IMR-90 (cell line): ENCODE measurements around the gene NDUFA7. TPM values are rescaled to one million over a fixed set of nuclear protein-coding genes. Genes with fewer than 3 reads are reported as not detected.

Experiments
- ATAC-seq: fragments of 200-7000 bp; cut with Tn5 transposase; 2 replicates; pipeline ENCODE4 v1.9.1; 2020; ENCODE audit warnings: low read depth, mild to moderate bottlenecking, moderate library complexity
- BruUV-seq: library from RNA; stranded (reverse); fragments of 400-500 nt; replicated peaks from 2 replicates; lab custom pipeline; 2021; lab: Mats Ljungman, UMichigan
- CTCF ChIA-PET: fragments of 300-600 bp; formaldehyde crosslinking; extraction: SDS; loops from one replicate; lab custom pipeline; 2021; ENCODE audit warnings: antibody characterized with exemption; lab: Yijun Ruan, JAX
- POLR2A ChIA-PET: fragments of 300-600 bp; sonication (Branson Sonifier 250); formaldehyde crosslinking; loops from one replicate; lab custom pipeline; 2022; ENCODE audit warnings: antibody characterized with exemption; ENCODE audit not compliant: unreplicated experiment; lab: Charles Lee
- DNase-seq: peaks from one replicate; pipeline ENCODE4 v3.0.0; 2013
- H2AFZ ChIP-seq: replicated peaks from 2 replicates; pipeline ENCODE3; 2013; ENCODE audit warnings: low read length, mild to moderate bottlenecking; ENCODE audit not compliant: poor library complexity
- H2AK5ac ChIP-seq: 2 replicates; pipeline ENCODE4 v1.6.1; 2013; ENCODE audit warnings: low read depth, low read length, inconsistent platforms
- H2AK9ac ChIP-seq: replicated peaks from 2 replicates; pipeline ENCODE3; 2013; ENCODE audit warnings: mild to moderate bottlenecking, low read depth, low read length, moderate library complexity; ENCODE audit not compliant: poor library complexity
- H2BK120ac ChIP-seq: 2 replicates; pipeline ENCODE4 v1.6.1; 2013; ENCODE audit warnings: low read depth, low read length, inconsistent platforms
- H2BK15ac ChIP-seq: 3 replicates; pipeline ENCODE4 v1.6.1; 2013; ENCODE audit warnings: low read depth, low read length, inconsistent platforms
- H2BK20ac ChIP-seq: 2 replicates; pipeline ENCODE4 v1.6.1; 2013; ENCODE audit warnings: low read depth, mild to moderate bottlenecking, inconsistent platforms, low read length, moderate library complexity
- H2BK5ac ChIP-seq: 2 replicates; pipeline ENCODE4 v1.6.1; 2013; ENCODE audit warnings: mild to moderate bottlenecking, low read depth, low read length, inconsistent platforms; ENCODE audit not compliant: poor library complexity, severe bottlenecking
- H3K14ac ChIP-seq: replicated peaks from 2 replicates; pipeline ENCODE4 v1.6.1; 2013; ENCODE audit warnings: low read depth, low read length, inconsistent platforms
- H3K18ac ChIP-seq: 2 replicates; pipeline ENCODE4 v1.6.1; 2013; ENCODE audit warnings: low read depth, low read length, control low read depth
- H3K23ac ChIP-seq: 2 replicates; pipeline ENCODE4 v1.6.1; 2013; ENCODE audit warnings: low read depth, low read length, inconsistent platforms
- H3K27ac ChIP-seq: 2 replicates; pipeline ENCODE4 v1.5.1; 2013; ENCODE audit warnings: mild to moderate bottlenecking, control low read depth, low read length; ENCODE audit not compliant: insufficient read depth
- H3K27me3 ChIP-seq: 2 replicates; pipeline ENCODE4 v1.6.1; 2013; ENCODE audit warnings: low read length; ENCODE audit not compliant: control insufficient read depth, insufficient read depth
- H3K36me3 ChIP-seq: 2 replicates; pipeline ENCODE4 v1.6.1; 2013; ENCODE audit warnings: low read length, mixed read lengths; ENCODE audit not compliant: control insufficient read depth, insufficient read depth
- H3K4ac ChIP-seq: 2 replicates; pipeline ENCODE4 v1.6.1; 2013; ENCODE audit warnings: low read depth, low read length, inconsistent platforms
- H3K4me1 ChIP-seq: 2 replicates; pipeline ENCODE4 v1.6.1; 2013; ENCODE audit warnings: low read length, mixed read lengths; ENCODE audit not compliant: control insufficient read depth, insufficient read depth
- H3K4me2 ChIP-seq: 2 replicates; pipeline ENCODE4 v1.6.1; 2013; ENCODE audit warnings: low read depth, mild to moderate bottlenecking, control low read depth, low read length, moderate library complexity
- H3K4me3 ChIP-seq: 2 replicates; pipeline ENCODE4 v1.5.1; 2013; ENCODE audit warnings: low read depth, mild to moderate bottlenecking, control low read depth, low read length, moderate library complexity; ENCODE audit not compliant: insufficient read depth
- H3K56ac ChIP-seq: 2 replicates; pipeline ENCODE4 v1.6.1; 2013; ENCODE audit warnings: low read length, inconsistent platforms; ENCODE audit not compliant: insufficient read depth; ENCODE audit errors: extremely low read depth
- H3K79me1 ChIP-seq, 2 experiments: 2 replicates each; pipeline ENCODE4 v1.6.1; 2013; ENCODE audit warnings: low read length in 2 of 2, inconsistent platforms in 1 of 2, low read depth in 1 of 2
- H3K9ac ChIP-seq: 2 replicates; pipeline ENCODE4 v1.6.1; 2013; ENCODE audit warnings: low read depth, low read length, control low read depth
- H3K9me1 ChIP-seq: 2 replicates; pipeline ENCODE4 v1.6.1; 2013; ENCODE audit warnings: low read length, inconsistent platforms; ENCODE audit not compliant: insufficient read depth
- H3K9me3 ChIP-seq: 2 replicates; pipeline ENCODE4 v1.6.1; 2013; ENCODE audit warnings: low read length; ENCODE audit not compliant: control insufficient read depth, insufficient read depth
- H4K20me1 ChIP-seq: 2 replicates; pipeline ENCODE4 v1.6.1; 2013; ENCODE audit warnings: low read length, inconsistent platforms; ENCODE audit not compliant: insufficient read depth
- H4K5ac ChIP-seq: 2 replicates; pipeline ENCODE4 v1.6.1; 2013; ENCODE audit warnings: mild to moderate bottlenecking, low read depth, low read length, control low read depth
- H4K8ac ChIP-seq, 2 experiments: 2 replicates each; pipeline ENCODE4 v1.6.1; 2013; ENCODE audit warnings: low read depth in 2 of 2, low read length in 2 of 2, control low read depth in 1 of 2, inconsistent platforms in 1 of 2
- H4K91ac ChIP-seq: 2 replicates; pipeline ENCODE4 v1.6.1; 2013; ENCODE audit warnings: low read depth, low read length, inconsistent platforms; ENCODE audit not compliant: insufficient read depth
- BHLHE40 ChIP-seq: fragments of 150-350 bp; IDR thresholded peaks from 2 replicates; pipeline ENCODE4 v1.6.1; 2016; ENCODE audit warnings: mild to moderate bottlenecking, low read depth, low read length
- CEBPB ChIP-seq: IDR thresholded peaks from 2 replicates; pipeline ENCODE4 v1.6.1; 2012; ENCODE audit warnings: low read depth, low read length, improper control_type of control experiment
- CHD1 ChIP-seq: IDR thresholded peaks from 2 replicates; pipeline ENCODE4 v1.6.1; 2012; ENCODE audit warnings: low read depth, low read length, improper control_type of control experiment
- ELK1 ChIP-seq: fragments of 150-350 bp; IDR thresholded peaks from 2 replicates; pipeline ENCODE4 v1.6.1; 2016; ENCODE audit warnings: low read depth, mild to moderate bottlenecking, low read length, moderate library complexity, borderline replicate concordance
- FOS ChIP-seq: fragments of 150-350 bp; IDR thresholded peaks from 2 replicates; pipeline ENCODE4 v1.6.1; 2016; ENCODE audit warnings: low read depth, low read length
- MAFK ChIP-seq: IDR thresholded peaks from 2 replicates; pipeline ENCODE4 v1.6.1; 2012; ENCODE audit warnings: low read depth, low read length, improper control_type of control experiment
- MAZ ChIP-seq: IDR thresholded peaks from 2 replicates; pipeline ENCODE4 v1.6.1; 2012; ENCODE audit warnings: low read depth, mild to moderate bottlenecking, low read length, improper control_type of control experiment, moderate library complexity, borderline replicate concordance
- MXI1 ChIP-seq: IDR thresholded peaks from 2 replicates; pipeline ENCODE4 v1.6.1; 2012; ENCODE audit warnings: low read depth, mild to moderate bottlenecking, low read length, moderate library complexity, borderline replicate concordance
- NFE2L2 ChIP-seq: fragments of 150-350 bp; IDR thresholded peaks from 2 replicates; pipeline ENCODE4 v1.6.1; 2016; ENCODE audit warnings: low read depth, mild to moderate bottlenecking, low read length
- POLR2A ChIP-seq: IDR thresholded peaks from 2 replicates; pipeline ENCODE4 v1.6.1; 2012; ENCODE audit warnings: mild to moderate bottlenecking, low read depth, low read length
- RAD21 ChIP-seq: IDR thresholded peaks from 2 replicates; pipeline ENCODE4 v1.6.1; 2012; ENCODE audit warnings: low read length, improper control_type of control experiment
- RCOR1 ChIP-seq: IDR thresholded peaks from 2 replicates; pipeline ENCODE4 v1.6.1; 2012; ENCODE audit warnings: mild to moderate bottlenecking, low read length, improper control_type of control experiment; ENCODE audit not compliant: insufficient replicate concordance
- RFX5 ChIP-seq: IDR thresholded peaks from 2 replicates; pipeline ENCODE4 v1.8.0; 2012; ENCODE audit warnings: low read depth, mild to moderate bottlenecking, low read length, moderate library complexity
- SMC3 ChIP-seq: fragments of 150-350 bp; IDR thresholded peaks from 2 replicates; pipeline ENCODE4 v1.6.1; 2016; ENCODE audit warnings: low read depth, mild to moderate bottlenecking, antibody characterized with exemption, low read length, moderate library complexity
- WGBS, 2 experiments: methylation state at CpG; one replicate each; pipeline versions ENCODE4 v1.1.5 to v1.1.7; 2013; ENCODE audit warnings: missing lambda C conversion rate in 2 of 2; ENCODE audit not compliant: insufficient read length in 1 of 2; ENCODE audit errors: extremely low coverage in 2 of 2; 5-methylcytosine and 5-hydroxymethylcytosine counted together
- dilution Hi-C: fragments of 300-500 bp; cut with HindIII; formaldehyde crosslinking; loops from one replicate; pipeline ENCODE4 v1.14.3; 2018; ENCODE audit warnings: low sequenced_read_pairs; ENCODE audit not compliant: unreplicated experiment
- in situ Hi-C: fragments of 300-500 bp; cut with MboI; formaldehyde crosslinking; loops from 3 replicates; pipeline ENCODE4 v1.14.3; 2019; ENCODE audit warnings: low sequenced_read_pairs, inconsistent platforms, mixed read lengths
- intact Hi-C: fragments of 100-400 bp; cut with micrococcal nuclease; formaldehyde crosslinking; loops from 2 replicates; pipeline ENCODE4 v1.10.0; 2022
- polyA plus RNA-seq, 3 experiments: library from polyadenylated mRNA; depleted of rRNA; stranded (reverse); fragments of >200 nt; gene quantifications; 2 replicates each; pipeline ENCODE4 v1.2.3, GENCODE V29; 2012; ENCODE audit warnings: low replicate concordance in 1 of 3
- total RNA-seq: library from RNA; depleted of rRNA; stranded (reverse); fragments of >200 nt; gene quantifications from 2 replicates; pipeline ENCODE4 v1.2.3, GENCODE V29; 2012
- TF ChIP-seq, protein P1 (sequence below): conservative IDR thresholded peaks from 2 replicates; pipeline ENCODE4 v1.5.1; 2012; ENCODE audit warnings: mild to moderate bottlenecking, low read depth, low read length, improper control_type of control experiment
- TF ChIP-seq, protein P2 (sequence below): fragments of 150-350 bp; IDR thresholded peaks from 2 replicates; pipeline ENCODE4 v1.6.1; 2017; ENCODE audit warnings: mild to moderate bottlenecking, antibody characterized with exemption, low read length, low read depth

Gene NDUFA7
- total and polyA plus RNA-seq, 2 of the 4 experiments (the other 2 are of a cell fraction), result 20.6 to 50.7 TPM

- CTCF ChIA-PET, result no interaction called here
- H2BK120ac ChIP-seq, result no peak overlapping the region
- H3K4me3 ChIP-seq, result no peak overlapping the region
- no peaks in the 10 kb centered on the region for H4K20me1 ChIP-seq
- H3K36me3 ChIP-seq, result no peaks in the 10 kb centered on the region
- H3K23ac ChIP-seq, result no peak overlapping the region
- no peaks in the 10 kb centered on the region for H3K9me3 ChIP-seq
- ATAC-seq (no peak), DNase-seq (no peak)
- no TSS peak for BruUV-seq
- H2BK5ac ChIP-seq, result no peak overlapping the region
- no peak overlapping the region for H2AK5ac ChIP-seq
- H3K56ac ChIP-seq, result no peak overlapping the region
- H3K79me1 ChIP-seq, result no peaks in the 10 kb centered on the region
- in situ Hi-C loops, result no loop called here
- intact Hi-C loops, result no loop called here
- H3K9me1 ChIP-seq, result no peaks in the 10 kb centered on the region
- no peak overlapping the region for H3K14ac ChIP-seq
- TF ChIP-seq RFX5, result no peak
- TF ChIP-seq CHD1, result no peak
- TF ChIP-seq, protein P1, sequence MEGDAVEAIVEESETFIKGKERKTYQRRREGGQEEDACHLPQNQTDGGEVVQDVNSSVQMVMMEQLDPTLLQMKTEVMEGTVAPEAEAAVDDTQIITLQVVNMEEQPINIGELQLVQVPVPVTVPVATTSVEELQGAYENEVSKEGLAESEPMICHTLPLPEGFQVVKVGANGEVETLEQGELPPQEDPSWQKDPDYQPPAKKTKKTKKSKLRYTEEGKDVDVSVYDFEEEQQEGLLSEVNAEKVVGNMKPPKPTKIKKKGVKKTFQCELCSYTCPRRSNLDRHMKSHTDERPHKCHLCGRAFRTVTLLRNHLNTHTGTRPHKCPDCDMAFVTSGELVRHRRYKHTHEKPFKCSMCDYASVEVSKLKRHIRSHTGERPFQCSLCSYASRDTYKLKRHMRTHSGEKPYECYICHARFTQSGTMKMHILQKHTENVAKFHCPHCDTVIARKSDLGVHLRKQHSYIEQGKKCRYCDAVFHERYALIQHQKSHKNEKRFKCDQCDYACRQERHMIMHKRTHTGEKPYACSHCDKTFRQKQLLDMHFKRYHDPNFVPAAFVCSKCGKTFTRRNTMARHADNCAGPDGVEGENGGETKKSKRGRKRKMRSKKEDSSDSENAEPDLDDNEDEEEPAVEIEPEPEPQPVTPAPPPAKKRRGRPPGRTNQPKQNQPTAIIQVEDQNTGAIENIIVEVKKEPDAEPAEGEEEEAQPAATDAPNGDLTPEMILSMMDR, result no peak
- TF ChIP-seq ELK1, result no peak
- no peak for TF ChIP-seq MAZ
- TF ChIP-seq RCOR1, result no peak
- no peak for TF ChIP-seq FOS
- no peak for TF ChIP-seq MXI1
- no peak for TF ChIP-seq POLR2A
- TF ChIP-seq NFE2L2, result no peak
- no peak for TF ChIP-seq CEBPB
- no peak for TF ChIP-seq SMC3
- TF ChIP-seq MAFK, result no peak
- TF ChIP-seq BHLHE40, result no peak
- TF ChIP-seq, protein P2, sequence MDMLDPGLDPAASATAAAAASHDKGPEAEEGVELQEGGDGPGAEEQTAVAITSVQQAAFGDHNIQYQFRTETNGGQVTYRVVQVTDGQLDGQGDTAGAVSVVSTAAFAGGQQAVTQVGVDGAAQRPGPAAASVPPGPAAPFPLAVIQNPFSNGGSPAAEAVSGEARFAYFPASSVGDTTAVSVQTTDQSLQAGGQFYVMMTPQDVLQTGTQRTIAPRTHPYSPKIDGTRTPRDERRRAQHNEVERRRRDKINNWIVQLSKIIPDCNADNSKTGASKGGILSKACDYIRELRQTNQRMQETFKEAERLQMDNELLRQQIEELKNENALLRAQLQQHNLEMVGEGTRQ, result no peak
- TF ChIP-seq RAD21, result no peak
- no peak overlapping the region for H2BK20ac ChIP-seq
- no peak overlapping the region for H4K5ac ChIP-seq
- no peak overlapping the region for H3K9ac ChIP-seq
- H2BK15ac ChIP-seq, result no peak overlapping the region
- H3K4me1 ChIP-seq, result peaks cover 4% of the 10 kb centered on the region; the same call in 1 of the 2 replicates
- no peak overlapping the region for H3K4me2 ChIP-seq
- no peak overlapping the region for H3K4ac ChIP-seq
- dilution Hi-C loops, result no loop called here
- POLR2A ChIA-PET, result interaction anchor here (0.6 kb wide), 1 partner anchor 177 kb away, joined by 3 read pairs; no protein-coding TSS in a partner anchor
- no peak overlapping the region for H4K8ac ChIP-seq
- no peak overlapping the region for H4K91ac ChIP-seq
- no peak overlapping the region for H2AFZ ChIP-seq
- H3K18ac ChIP-seq, result no peak overlapping the region
- H2AK9ac ChIP-seq, result no peak overlapping the region
- H3K27me3 ChIP-seq, result peaks cover 43% of the 10 kb centered on the region
- no peak overlapping the region for H3K27ac ChIP-seq
- WGBS, 2 experiments, result 80% methylated on average over 2 of the region's 8 CpGs; no CpG with 5 or more reads in 1 of the 2 experiments
Measured at GRCh38 chr19:8336660-8337059, 15.5 kb upstream of the NDUFA7 start.
